CD4-positive, alpha-beta T cell treated with Interleukin-15 for 1 hour (primary cell): ENCODE results near the gene RNF138.
A peak's percentile ranks its signal among the peaks of the same experiment; 100 is the strongest.
"Not testable (repeated sequence)": the region's sequence is repeated elsewhere in the genome, so short reads cannot be mapped to it uniquely, and the experiment has no call there.

Source experiments
- DNase-seq: peaks from one replicate; pipeline ENCODE4 v3.0.0-alpha.2; 2020

The RNF138 gene

GRCh38 chr18:32096946-32097345 is 5.3 kb downstream of the RNF138 start:
- DNase-seq, result no peak

DNA sequence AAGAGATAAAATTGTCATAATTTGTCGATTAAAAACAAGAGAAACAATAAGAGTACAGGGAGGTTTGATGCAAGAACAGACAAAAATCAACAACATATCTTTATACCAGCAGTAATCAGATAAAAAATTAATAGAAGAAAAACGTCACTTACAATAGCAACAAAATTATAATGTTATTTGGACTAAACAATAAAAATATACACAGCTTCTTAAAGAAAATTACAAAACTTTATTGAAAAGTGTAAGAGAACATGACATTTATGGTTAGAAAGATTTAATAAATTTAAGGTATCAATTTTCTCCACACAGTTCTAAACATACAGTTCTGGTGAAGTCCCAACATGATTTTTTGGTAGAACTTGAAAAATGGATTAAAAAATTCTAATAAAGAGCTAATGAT is 12.8 kb downstream of the RNF138 start:
- DNase-seq, result no peak

DNA sequence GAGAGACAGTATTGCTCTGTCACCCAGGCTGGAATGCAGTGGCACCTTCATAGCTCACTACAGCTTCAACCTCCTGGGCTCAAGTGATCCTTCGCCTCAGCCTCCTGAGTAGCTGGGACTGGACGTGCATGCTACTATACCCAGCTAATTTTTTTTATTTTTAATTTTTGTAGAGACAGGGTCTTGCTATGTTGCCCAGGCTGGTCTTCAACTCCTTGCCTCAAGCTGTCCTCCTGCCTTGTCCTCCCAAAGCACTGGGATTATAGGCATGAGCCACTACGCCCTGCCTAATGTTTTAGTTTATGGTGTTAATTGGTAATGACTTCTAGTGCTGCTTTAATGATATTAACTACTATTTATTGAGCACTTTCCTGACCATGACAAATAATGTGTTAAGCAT is 18.3 kb downstream of the RNF138 start:
- DNase-seq, result no peak

GRCh38 chr18:32111706-32112105 is 20.0 kb downstream of the RNF138 start:
- DNase-seq, result no peak

- no peak for DNase-seq
These were observed 21.2 kb downstream of the RNF138 start for GRCh38 chr18:32112826-32113225.

DNA sequence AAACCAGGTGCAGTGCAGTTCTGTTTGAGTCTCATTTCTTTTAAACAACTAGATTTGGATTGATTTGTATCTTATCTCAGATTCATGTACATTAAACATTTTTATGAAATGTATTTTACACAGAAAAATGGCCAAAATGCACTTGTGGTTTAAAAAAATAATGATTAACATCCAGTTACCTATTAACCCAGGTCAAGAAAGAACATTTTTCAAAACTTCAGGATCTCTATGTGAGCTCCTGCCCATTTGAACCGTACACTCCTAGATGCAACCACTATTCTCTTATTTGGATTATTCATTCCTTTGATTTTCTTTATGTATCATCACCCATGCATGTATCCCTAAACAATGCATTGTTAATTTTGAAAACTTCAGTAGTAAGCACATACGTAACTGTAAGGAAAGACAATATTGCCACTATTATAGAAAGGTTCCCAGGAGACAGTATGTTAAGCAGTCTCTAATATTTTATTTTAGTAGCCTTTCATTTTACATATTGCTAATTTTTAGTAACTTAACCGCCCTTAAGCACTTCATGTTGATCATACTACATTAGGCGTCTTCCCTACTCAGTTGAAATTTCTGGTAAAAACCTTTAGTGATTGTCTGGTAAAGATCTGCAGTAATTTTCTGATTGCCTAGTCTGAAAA is 22.7 kb downstream of the RNF138 start:
- DNase-seq, result no peak

GRCh38 chr18:32122039-32122438 is 30.4 kb downstream of the RNF138 start:
- no peak for DNase-seq

DNA sequence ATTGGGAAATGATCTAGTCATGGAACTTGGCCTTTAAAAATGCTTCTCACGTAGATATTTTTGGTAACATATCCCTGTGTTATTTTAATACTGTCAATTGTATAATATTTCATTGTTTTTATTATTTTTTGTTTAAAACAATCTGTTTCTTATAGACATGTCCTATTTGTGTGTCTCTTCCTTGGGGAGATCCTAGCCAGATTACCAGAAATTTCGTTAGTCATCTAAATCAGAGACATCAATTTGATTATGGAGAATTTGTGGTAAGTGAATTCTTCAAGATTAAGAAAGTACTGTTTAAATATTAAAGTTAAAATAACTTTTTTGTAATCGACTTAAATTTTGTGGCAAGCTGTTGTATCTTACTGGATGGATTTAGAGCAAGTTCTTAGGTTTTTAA is 34.9 kb downstream of the RNF138 start:
- DNase-seq, result no peak

DNA sequence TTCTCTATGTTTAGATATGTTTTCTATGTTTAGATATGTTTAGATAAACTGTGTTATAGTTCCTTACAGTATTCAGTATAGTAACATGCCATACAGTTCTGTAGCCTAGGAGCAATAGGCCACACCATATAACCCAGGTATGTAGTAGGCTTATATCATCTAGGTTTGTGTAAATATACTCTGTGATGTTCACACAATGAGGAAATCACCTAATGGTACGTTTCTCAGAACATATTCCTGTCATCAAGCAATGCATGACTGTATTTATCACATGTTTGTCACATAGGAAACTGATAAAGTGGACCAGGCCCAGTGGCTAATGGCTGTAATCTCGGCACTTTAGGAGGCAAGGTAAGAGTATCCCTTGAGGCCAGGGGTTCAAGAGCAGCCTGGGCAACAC is 44.0 kb downstream of the RNF138 start:
- DNase-seq, result no peak

- DNase-seq, result no peak
These were observed 46.8 kb downstream of the RNF138 start for GRCh38 chr18:32138332-32138982.

DNA sequence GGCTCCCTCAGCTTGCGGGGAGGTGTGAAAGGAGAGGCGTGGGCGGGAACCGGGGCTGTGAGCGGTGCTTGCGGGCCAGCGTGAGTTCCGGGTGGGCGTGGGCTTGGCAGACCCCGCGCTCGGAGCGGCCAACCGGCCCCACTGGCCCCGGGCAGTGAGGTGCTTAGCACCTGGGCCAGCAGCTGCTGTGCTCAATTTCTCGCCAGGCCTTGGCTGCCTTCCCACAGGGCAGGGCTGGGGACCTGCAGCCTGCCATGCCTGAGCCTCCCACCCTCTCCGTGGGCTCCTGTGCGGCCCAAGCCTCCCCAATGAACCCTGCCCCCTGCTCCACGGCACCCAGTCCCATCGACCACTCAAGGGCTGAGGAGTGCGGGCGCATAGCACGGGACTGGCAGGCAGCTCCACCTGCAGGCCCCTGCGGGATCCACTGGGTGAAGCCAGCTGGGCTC is 48.2 kb downstream of the RNF138 start:
- no peak for DNase-seq

- DNase-seq, result no peak
These were observed 56.7 kb downstream of the RNF138 start for GRCh38 chr18:32148185-32148870.

- DNase-seq, result no peak
These were observed 61.2 kb downstream of the RNF138 start for GRCh38 chr18:32152705-32153448.

DNA sequence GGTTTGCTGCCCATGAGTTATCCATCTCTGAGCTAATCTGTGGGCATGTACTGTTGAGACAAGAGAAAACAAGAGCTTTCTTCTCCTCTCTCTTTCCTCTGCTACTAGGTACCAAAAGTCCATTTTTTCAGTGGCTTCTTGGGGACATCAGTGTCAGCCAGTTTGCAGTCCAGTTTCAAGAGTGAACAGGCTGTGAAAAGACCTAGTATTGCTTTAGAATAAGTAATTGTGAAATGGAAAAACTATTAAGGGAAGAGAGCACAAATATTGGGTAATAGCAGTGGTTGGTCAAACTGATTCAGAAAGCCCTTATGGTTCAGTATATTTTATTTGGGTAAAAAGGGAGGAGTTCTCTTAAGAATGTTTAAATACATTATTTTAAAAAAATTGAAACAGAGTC is 65.2 kb downstream of the RNF138 start:
- DNase-seq, result no peak

GRCh38 chr18:32157580-32157979 is 65.9 kb downstream of the RNF138 start:
- DNase-seq, result no peak

GRCh38 chr18:32158108-32158624 is 66.5 kb downstream of the RNF138 start:
- DNase-seq, result peak; percentile 71

DNA sequence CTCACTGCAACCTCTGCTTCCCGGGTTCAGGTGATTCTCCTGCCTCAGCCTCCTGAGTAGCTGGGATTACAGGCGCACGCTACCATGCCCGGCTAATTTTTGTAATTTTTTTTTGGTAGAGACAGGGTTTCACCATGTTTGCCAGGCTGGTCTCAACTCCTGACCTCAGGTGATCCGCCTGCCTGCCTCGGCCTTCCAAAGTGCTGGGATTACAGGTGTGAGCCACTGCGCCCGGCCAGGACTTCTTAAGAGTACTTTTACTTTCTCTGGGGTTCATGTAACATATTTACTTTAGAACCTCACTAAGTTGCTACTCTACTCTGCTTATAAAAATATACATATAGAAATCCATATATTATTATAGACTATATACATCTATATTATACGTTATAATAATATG is 67.0 kb downstream of the RNF138 start:
- DNase-seq, result not testable (repeated sequence)

DNA sequence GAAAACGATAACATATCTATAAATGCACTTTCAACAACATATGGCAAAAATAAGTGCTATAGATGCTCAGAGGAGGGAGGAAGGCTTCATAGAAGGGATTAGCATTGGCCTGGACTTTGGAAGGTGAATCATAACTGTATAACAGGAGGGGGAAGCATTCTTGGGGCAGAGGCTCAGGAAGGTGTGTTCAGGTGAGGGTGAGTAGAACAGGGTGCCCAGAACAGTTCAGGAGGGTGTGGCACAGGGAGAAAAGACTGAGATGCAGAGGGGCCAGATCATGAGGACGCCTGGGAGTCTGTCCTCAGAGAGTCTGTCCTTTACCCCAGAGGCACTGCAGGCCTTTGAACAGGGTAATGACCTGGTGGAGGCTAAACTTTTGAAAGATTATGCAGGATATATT is 68.9 kb downstream of the RNF138 start:
- no peak for DNase-seq

DNA sequence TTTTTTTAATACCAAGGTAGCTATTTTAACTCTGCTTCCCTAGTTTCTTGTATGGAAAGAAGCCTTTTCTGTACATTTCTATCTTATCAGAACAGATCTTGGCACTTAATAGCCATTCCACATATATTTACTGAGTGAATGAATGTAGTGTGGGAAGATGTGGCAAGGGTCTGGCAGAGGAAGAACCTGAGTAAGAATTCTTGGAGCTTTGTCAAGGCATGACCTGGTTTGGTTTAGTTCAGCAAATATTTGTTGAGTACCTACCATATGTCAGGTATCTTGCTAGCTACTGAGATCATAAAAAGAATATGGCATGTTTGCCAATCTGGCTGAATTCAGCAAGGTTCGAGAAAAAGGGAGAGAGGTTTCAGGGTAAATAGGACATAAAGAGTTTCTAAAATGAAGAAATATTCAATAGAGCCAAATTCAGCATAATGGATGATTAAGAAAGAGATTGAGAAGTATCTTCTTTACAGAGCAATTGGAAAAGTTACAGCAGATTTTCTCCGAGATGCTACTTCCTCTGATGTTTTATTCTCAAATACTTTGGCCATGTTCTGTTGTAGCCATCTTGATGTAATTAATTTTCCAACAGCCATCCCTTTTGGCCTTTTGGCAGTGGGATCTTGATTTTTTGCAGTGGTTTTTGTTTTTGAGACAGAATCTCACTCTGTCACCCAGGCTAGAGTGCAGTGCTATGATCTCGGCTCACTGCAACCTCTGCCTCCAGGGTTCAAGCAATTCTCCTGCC is 76.5 kb downstream of the RNF138 start:
- DNase-seq, result no peak

DNA sequence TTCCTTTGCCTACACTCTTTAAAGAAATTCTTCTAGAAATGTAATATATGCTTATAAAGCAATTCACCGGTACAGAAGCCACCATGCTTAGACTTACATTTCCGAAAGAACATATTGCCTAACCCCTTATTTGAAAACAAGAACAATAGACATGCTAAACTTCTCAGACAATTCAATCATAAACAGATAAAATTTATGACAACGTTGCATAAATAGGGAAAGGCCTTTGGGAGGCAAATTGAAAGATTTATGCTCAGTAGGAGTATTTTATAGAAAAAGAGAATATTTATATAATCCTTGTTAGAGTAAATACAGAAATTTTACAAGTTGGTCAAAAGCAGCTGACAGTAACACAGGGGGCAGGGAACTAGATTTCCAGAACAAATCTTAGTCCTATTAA is 82.0 kb downstream of the RNF138 start:
- no peak for DNase-seq

- no peak for DNase-seq
These were observed 83.0 kb downstream of the RNF138 start for GRCh38 chr18:32174719-32175118.

DNA sequence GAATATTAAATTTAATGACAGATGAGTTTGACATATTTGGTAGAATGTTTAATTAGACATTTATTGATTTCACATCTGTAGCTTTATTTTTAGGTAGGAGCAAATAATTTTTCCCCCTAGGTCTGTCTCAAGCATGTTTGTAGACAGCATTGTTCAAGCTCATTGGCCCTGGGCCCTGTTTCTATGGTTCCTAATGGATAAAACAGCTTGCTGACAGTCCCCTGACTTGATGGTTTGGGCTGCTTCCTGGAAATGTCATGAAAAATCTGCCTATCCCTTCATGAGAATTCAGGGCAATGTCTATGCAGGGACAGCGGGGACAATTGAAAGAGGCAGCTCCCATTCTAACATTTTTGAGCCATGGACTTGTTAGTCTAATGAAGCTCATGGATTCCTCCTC is 83.6 kb downstream of the RNF138 start:
- no peak for DNase-seq

DNA sequence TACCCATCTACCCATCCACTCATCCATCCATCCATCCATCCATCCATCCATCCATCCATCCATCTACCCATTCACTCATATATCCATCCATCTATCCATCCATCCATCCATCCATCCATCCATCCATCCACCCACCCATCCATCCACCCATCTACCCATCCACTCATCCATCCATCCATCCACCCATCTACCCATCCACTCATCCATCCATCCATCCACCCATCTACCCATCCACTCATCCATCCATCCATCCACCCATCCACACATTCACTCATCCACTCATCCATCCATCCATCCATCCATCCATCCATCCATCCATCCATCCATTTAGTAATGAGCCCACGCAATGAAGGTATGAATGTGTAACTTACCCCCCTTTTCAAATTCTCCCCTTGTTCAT is 85.1 kb downstream of the RNF138 start:
- DNase-seq, result not testable (repeated sequence)
